GM12892 (cell line): ENCODE data around the gene CALML3.

Source experiments
- DNase-seq: peaks from one replicate; pipeline ENCODE4 v3.0.0; 2011; ENCODE audit not compliant: insufficient read length
- FAIRE-seq: peaks from 2 replicates; lab custom pipeline; 2011; peaks lifted over from hg19 to GRCh38; lab: Jason Lieb, UNC
- POLR2A ChIP-seq: IDR thresholded peaks from 2 replicates; pipeline ENCODE4 v1.6.1; 2011; ENCODE audit warnings: low read depth, low read length, control low read depth
- POLR2AphosphoS5 ChIP-seq: IDR thresholded peaks from 2 replicates; pipeline ENCODE4 v1.6.1; 2011; ENCODE audit warnings: low read depth, low read length, control low read depth
- TAF1 ChIP-seq: IDR thresholded peaks from 2 replicates; pipeline ENCODE4 v1.6.1; 2011; ENCODE audit warnings: low read depth, mild to moderate bottlenecking, control low read depth, low read length, borderline replicate concordance

The CALML3 gene

DNA sequence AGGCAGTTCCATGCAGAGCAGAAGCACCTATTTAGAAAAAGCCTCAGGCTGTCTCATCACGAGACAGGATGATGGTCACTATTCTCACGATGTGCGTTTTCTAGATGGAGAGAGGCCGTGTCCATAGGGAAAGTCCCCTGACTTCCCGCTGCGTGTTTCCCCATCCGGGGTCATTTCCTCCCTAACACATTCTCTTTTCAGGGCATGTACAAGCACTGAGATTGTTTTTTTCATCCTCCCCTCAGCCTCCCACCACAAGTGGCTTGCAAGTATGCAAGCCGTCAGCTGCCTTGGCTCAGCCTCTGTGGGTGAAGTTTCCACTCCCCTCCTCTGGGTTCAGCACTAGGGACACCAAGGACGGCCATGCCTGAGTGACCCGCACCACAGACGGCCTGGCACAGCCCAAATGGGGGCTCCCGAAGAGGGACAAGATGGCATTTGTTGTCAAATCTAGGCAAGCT, 22.7 kb upstream of the CALML3 start:
- FAIRE-seq (no peak), DNase-seq (no peak)
- TF ChIP-seq TAF1 = no peak
- TF ChIP-seq POLR2A = no peak
- no peak for TF ChIP-seq POLR2AphosphoS5

DNA sequence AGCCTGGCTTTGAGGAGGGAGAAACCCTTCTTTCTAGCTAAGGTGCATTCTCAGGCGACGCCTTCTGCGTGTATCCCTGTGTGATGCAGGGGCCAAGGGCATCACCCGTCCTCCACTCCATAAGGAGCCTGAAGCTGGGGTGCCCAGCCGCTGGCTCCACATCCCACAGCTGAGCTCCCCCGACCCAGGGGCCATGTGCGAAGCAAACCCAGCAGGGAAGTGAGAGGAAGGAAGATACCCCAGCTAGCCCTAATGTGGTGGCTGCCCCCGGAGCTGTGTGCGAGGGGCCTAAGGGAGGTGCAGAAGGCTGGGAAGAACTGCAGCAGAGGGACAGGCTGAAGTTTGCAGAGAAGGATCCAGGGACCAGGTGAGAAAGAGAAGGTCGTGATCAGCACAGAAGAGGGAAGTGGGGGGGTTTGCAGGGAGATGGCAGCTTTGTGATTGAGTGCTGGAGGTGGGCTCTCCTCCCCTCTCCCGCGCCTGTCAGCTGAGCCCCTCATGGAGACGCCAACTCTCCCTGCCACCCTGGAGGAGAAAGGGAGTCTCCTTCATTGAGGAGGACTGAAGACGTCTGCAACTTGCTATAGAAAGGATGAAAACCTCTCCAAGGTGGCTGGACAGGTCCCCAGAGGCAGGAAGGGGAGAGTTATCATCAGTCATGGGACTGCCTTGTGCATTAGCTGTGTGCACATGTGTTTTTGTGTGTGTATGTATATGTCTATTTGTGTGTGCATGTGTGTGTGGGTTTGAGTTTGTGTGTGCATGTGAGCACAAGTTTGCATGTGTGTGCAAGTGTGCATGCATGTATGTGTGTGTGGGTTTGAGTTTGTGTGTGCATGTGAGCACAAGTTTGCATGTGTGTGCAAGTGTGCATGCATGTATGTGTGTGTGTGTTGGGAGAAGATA, 21.9 kb upstream of the CALML3 start:
- TF ChIP-seq POLR2A = no peak
- no peak for TF ChIP-seq TAF1
- no peak for TF ChIP-seq POLR2AphosphoS5
- FAIRE-seq = no peak
- no peak for DNase-seq

DNA sequence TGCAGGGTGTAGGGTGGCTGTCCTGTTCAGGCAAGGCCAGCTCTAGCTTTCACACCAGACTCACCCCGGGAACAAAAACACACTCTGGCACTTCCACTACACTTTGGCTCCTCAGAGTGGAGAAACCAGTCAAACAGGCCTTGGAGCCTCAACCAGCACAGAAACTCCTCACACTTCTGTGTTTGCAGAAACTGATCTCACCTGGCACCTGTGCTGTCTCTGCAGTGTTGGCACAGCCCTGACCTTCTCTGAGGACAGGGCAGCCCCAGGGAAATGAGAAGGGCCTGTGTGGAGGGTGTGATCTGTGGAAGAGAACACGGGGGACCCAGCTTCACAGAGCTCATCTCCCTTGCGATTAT, 21.3 kb upstream of the CALML3 start:
- FAIRE-seq = no peak
- TF ChIP-seq POLR2A (no peak), TAF1 (no peak), POLR2AphosphoS5 (no peak)
- no peak for DNase-seq

DNA sequence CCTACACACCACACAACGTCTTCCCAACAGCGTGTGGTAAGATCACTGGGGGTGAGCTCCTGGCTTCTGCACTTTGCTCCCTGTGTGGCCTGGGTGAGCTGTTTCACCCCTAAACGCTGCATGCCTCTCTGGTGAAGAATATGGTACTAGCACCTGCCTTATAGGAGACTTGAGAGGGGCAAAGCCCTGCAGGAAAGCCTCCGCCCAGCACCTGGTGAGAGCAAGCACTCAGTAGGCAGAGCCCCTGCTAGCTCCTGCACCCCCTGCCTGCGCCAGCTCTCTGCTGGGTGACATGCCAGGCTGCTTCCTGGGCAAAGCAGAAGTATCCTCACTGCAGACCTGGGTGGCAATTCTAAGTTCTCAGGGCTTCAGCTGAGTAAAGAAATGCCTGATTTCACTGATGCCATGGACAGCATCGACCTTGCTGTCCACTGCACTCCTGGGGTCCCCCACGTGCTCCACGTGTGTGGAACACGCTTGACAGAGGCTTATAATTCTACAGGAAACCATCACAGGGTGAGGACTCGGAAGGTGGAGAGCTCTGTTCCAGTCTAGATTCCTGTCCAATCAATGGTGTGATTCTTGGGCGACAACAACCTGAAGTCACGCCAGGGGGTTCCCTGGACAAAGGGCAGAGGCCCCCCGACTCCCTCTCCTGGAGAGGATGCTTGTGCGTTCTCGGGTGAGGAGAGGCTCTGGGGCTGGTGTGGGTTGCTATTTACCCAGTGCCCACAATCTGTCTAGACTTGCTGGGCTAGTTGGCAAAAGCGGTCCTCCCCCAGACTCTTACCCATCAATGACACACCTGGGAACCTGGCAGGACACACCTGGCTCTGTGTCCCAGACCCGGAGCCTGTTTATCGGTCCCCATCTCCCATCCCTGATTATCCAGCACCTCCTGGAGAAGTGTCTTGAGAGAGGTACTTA, 20.4 kb upstream of the CALML3 start:
- TF ChIP-seq TAF1 (no peak), POLR2A (no peak), POLR2AphosphoS5 (no peak)
- no peak for FAIRE-seq

DNA sequence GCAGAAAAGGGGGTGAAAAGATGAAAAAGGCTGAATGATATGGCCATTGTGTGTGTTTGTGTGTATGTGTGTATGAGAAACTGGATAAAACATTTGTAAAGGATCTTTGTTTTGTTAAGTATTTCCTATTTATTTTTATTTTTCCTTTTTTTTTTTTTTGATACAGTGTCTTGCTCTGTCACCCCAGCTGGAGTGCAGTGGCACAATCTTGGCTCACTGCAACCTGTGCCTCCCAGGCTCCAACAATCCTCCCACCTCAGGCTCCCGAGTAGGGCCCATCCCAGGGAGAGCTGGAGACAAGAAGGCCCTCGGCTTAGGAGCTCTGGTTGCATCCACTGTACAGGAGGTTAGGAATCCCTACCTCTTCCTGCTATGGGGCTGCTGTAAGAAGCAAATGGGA, 18.5 kb upstream of the CALML3 start:
- TF ChIP-seq POLR2AphosphoS5 (no peak), TAF1 (no peak), POLR2A (no peak)
- FAIRE-seq (no peak), DNase-seq (no peak)

More for the DNA sequence above, 20.4 kb upstream of the CALML3 start:
- DNase-seq = no peak

DNA sequence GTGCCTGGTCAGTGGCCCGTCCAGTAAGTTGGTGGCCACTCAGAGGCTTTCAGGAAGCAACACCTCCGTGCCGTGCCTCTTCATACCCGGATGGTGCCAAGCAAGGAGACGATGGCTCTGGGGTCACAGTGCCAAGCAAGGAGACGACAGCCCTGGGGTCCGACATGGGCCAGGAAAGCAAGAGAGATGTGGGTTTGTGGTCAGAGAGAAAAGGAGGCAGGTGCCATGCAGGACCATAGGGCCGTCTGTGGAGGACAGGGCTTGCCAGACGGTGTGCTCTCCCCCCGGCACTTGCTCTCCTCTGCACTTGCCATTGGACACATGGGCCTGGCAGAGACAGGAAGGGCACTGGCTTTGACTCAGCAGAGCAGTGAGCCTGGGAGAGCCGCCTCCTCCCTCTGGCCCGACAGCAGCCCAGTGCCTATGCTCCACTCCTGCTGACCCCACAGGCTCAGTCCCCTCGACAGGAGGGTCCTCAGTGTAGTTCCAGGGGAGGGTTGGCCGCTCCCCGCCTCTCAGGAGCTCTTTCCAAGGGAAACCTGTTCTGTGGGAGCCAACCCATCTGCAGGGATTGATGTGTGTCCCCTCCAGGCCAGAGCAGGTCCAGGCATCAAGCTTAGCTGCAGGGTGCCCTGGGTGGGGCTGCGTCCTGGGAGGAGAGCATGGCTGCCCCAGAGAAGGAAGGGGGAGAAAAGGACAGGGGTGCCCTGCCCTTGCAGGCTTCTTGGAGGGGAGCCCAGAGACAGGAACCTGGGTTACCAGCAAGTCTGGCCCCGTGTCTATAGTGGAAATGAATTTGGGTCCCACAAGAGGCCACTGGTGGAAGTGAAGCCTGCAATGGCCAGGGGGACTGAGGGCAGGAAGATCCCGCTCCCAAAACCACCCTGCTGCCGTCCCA, 17.8 kb upstream of the CALML3 start:
- no peak for FAIRE-seq
- no peak for TF ChIP-seq TAF1
- no peak for TF ChIP-seq POLR2A
- TF ChIP-seq POLR2AphosphoS5 = no peak
- DNase-seq = no peak

DNA sequence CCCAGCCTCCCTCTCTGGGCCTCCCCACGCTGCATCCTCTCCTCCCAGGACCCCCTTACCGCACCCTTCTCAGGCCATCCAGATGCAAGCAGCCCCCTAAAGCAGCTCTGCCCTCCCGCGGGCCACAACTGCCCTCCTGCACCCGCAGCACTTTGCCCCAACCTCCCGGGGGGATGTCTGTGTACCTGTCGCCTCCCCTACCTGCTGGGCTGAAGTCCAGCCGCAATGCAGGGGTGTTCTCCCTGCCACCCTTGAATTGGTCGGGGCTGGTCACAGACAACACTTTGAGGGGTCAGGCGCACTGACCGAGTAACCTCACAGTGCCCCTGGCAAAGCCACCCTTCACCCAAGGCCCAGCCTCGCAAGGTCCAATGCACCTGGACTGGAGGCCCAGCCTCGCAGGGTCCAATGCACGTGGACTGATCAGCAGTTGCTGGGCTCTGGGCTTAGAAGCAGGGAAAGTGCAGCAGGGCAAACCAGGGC, 17.1 kb upstream of the CALML3 start:
- DNase-seq = no peak
- TF ChIP-seq POLR2A = no peak
- TF ChIP-seq TAF1 = no peak
- TF ChIP-seq POLR2AphosphoS5 = no peak
- FAIRE-seq = no peak

DNA sequence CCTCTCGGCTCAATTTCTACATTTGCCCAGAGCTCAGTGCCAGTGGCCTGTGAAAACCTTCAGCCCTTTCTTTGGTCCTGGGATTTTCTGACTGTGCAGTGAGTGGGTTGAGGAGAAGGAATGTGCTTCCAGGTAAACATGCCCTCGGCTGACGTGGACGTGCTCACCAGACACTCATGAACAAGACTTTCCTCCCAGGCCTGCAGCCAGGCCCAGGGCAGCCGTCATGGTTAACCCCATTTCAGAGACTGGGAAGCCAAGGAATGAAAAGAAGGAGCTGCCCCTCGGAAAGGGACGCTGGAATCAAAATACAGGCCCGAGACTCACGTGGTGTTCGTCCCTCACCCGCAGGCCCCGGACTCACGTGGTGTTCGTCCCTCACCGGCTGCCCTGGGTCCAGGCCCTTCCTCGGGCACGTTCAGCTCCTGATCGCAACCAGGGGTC, 16.6 kb upstream of the CALML3 start:
- no peak for FAIRE-seq

DNA sequence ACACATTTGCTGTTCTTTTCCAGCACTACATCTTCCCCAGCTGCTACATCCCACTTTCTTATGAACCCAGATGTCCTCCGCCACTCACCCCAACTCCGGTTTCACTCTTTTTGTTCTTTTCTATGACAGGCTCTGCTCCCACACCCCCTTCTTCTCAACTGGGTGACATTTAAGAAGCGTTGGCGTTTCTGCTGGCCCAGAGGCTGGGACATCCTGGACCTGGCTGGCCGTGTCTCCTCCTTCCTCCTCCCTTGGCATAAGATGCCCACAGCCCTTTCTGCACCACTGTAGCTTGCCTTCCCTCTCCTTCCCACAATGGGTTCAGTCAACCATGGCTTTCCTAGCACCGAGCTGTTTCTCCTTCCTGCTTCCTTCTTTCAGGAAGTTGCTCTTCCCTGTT, 16.0 kb upstream of the CALML3 start:
- TF ChIP-seq POLR2AphosphoS5 = no peak
- TF ChIP-seq POLR2A = no peak
- no peak for TF ChIP-seq TAF1
- FAIRE-seq (no peak), DNase-seq (no peak)

More for the DNA sequence above, 16.6 kb upstream of the CALML3 start:
- DNase-seq = no peak
- TF ChIP-seq POLR2A = no peak
- no peak for TF ChIP-seq TAF1
- no peak for TF ChIP-seq POLR2AphosphoS5

DNA sequence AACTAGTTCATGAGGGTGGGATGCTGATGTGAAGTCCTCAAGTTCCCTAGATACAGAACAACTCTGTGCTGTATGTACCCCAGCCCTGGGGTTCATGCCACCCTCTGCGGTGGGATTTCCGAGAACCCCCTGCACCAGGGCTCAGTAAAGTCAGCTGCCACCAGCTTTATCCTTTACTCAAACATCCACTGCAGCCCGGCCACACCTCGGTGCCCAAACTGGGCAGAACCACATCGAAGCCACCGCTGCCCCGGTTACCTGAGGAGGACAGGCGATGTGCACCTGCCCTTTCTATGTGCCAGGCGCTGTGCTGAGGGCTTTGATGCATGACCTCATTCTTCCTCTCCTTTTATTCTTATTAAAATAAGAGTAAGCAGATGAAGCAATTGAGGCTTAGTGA, 15.5 kb upstream of the CALML3 start:
- FAIRE-seq (no peak), DNase-seq (no peak)
- TF ChIP-seq POLR2AphosphoS5 (no peak), POLR2A (no peak), TAF1 (no peak)
